ENCODE data around the gene RALGDS. TPM values are rescaled to one million over a fixed set of nuclear protein-coding genes. Genes with fewer than 3 reads are reported as not detected.
A peak's percentile ranks its signal among the peaks of the same experiment; 100 is the strongest.

Gene RALGDS
- total and polyA plus RNA-seq, 9 of the 15 experiments (the other 6 are each of a cell fraction or from before 2014, with no cell fraction given): 0.75 to 43.3 (median 27.1) TPM

DNA sequence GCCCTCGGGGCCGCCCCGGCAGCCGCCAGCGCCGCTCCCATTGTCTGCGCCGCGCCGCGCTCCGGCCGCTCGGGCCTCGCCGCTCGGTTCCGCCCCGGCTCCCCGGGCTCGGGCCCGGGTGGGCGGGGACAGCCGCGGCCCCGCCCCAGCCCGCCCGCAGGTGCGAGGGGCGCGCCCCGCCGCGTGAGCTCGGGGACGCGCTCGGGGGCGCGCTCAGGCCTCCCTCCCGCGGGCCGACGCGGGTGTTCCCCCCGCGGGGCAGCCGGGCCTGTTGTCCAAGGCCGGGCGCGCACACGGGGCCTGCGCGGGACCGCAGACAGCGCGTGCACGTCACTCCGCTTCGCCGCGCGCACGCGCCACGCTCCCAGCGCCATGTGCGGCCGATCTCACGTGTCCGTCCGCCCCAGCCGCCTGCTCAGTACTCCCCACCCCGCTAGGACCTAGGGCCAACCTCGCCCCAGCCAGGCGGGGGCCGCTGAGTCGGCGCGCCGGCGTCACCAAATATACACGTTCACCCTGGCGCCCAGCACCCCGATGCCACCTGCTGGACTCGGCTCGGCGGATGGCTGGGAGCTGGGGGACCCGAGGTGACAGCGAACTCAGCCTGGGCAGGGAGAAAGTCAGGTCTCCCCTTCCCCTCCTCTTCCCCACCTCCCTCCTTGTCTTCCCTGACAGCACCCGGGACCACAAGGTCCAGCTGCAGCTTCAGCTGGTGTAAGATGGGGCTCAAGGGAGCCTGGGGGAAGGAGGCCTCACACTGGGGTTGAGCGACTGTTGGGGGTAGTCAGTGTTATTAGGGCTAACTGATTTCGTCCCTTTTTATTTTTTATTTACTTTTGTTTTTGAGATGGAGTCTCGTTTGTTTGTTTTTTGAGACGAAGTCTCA lies 28.3 kb upstream of the RALGDS start (continued):
- TF ChIP-seq, protein P1, sequence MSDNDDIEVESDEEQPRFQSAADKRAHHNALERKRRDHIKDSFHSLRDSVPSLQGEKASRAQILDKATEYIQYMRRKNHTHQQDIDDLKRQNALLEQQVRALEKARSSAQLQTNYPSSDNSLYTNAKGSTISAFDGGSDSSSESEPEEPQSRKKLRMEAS (CRISPR knock-in tag; IDR thresholded peaks at IDR 0.05): peak; percentile 99
- TF ChIP-seq PML (IDR thresholded peaks at IDR 0.05; ENCODE audit: low read length) (no peak), ZNF384 (IDR thresholded peaks at IDR 0.05; ENCODE audit: low read depth, low read length) (0 out of 2 replicates have a peak, but pooled peaks have one; percentile 4), SMAD3 (CRISPR knock-in tag; conservative IDR thresholded peaks at IDR 0.05) (peak; percentile 66; the same call in 1 of the 2 replicates), CCNT2 (IDR thresholded peaks at IDR 0.05; ENCODE audit: borderline replicate concordance, extremely low read depth, insufficient read length, low read depth, low read length) (peak; percentile 97), CBX1 (IDR thresholded peaks at IDR 0.05; ENCODE audit: low read depth) (peak; percentile 65; the same call in 1 of the 2 replicates), SMARCE1 (IDR thresholded peaks at IDR 0.05) (0 out of 2 replicates have a peak, but pooled peaks have one; percentile 33), NFRKB (IDR thresholded peaks at IDR 0.05; ENCODE audit: low read depth) (no peak; the same call in 1 of the 2 replicates), NBN (IDR thresholded peaks at IDR 0.05; ENCODE audit: low read depth) (peak; percentile 64), SP2 (IDR thresholded peaks at IDR 0.05; ENCODE audit: extremely low read depth, low read depth, low read length, poor library complexity, severe bottlenecking) (no peak), BDP1 (IDR thresholded peaks at IDR 0.05; ENCODE audit: insufficient read depth, insufficient read length) (no peak), EP300 (IDR thresholded peaks at IDR 0.05; ENCODE audit: low read length) (no peak), POLR2G (IDR thresholded peaks at IDR 0.05; ENCODE audit: low read depth, low read length) (peak; percentile 90), TCFL5 (CRISPR knock-in tag; conservative IDR thresholded peaks at IDR 0.05) (no peak), COPS2 (conservative IDR thresholded peaks at IDR 0.05) (no peak), E2F4 (CRISPR knock-in tag; IDR thresholded peaks at IDR 0.05; ENCODE audit: low read depth) (no peak), ILF3 (IDR thresholded peaks at IDR 0.05; ENCODE audit: borderline replicate concordance) (peak; percentile 45; the same call in 1 of the 2 replicates), BRCA1 (IDR thresholded peaks at IDR 0.05) (no peak), BRCA1 (CRISPR knock-in tag; IDR thresholded peaks at IDR 0.05) (no peak), PHF8 (IDR thresholded peaks at IDR 0.05; ENCODE audit: borderline replicate concordance, low read length) (peak; percentile 60; the same call in 1 of the 2 replicates), DDX20 (tag; IDR thresholded peaks at IDR 0.05; ENCODE audit: low read depth) (no peak), C11orf30 (IDR thresholded peaks at IDR 0.05; ENCODE audit: low read depth) (peak; percentile 59; the same call in 1 of the 2 replicates)
- TF ChIP-seq, protein P2, sequence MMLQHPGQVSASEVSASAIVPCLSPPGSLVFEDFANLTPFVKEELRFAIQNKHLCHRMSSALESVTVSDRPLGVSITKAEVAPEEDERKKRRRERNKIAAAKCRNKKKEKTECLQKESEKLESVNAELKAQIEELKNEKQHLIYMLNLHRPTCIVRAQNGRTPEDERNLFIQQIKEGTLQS (IDR thresholded peaks at IDR 0.05): no peak
- TF ChIP-seq, protein P2 (CRISPR knock-in tag; conservative IDR thresholded peaks at IDR 0.05): no peak
- TF ChIP-seq, protein P3, sequence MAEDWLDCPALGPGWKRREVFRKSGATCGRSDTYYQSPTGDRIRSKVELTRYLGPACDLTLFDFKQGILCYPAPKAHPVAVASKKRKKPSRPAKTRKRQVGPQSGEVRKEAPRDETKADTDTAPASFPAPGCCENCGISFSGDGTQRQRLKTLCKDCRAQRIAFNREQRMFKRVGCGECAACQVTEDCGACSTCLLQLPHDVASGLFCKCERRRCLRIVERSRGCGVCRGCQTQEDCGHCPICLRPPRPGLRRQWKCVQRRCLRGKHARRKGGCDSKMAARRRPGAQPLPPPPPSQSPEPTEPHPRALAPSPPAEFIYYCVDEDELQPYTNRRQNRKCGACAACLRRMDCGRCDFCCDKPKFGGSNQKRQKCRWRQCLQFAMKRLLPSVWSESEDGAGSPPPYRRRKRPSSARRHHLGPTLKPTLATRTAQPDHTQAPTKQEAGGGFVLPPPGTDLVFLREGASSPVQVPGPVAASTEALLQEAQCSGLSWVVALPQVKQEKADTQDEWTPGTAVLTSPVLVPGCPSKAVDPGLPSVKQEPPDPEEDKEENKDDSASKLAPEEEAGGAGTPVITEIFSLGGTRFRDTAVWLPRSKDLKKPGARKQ (CRISPR knock-in tag; IDR thresholded peaks at IDR 0.05): no peak
